IPS-NIHi7 (cell line): ENCODE results near the gene HSF4.

Experiments
- DNase-seq: peaks from one replicate; pipeline ENCODE4 v3.0.0; 2012; ENCODE audit warnings: mixed read lengths; ENCODE audit errors: extremely low spot score

HSF4 gene

GRCh38 chr16:67200491-67200890, 35.9 kb downstream of the HSF4 start:
- DNase-seq: no peak

GRCh38 chr16:67201411-67202345, 37.1 kb downstream of the HSF4 start:
- no peak for DNase-seq

DNA sequence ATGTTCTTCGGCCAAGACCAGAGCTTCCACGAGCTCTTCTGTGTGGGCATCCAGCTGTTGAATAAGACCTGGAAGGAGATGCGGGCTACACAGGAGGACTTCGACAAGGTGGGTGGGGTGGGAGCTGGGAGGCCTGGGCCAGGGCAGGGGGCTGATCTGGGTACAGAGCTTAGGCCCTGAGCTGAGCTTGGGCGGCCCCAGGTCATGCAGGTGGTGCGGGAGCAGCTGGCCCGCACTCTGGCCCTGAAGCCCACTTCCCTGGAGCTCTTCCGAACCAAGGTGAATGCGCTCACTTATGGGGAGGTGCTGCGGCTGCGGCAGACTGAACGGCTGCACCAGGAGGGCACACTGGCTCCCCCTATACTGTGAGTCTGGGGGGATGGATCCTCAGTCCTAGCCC, 37.9 kb downstream of the HSF4 start:
- DNase-seq: no peak

DNA sequence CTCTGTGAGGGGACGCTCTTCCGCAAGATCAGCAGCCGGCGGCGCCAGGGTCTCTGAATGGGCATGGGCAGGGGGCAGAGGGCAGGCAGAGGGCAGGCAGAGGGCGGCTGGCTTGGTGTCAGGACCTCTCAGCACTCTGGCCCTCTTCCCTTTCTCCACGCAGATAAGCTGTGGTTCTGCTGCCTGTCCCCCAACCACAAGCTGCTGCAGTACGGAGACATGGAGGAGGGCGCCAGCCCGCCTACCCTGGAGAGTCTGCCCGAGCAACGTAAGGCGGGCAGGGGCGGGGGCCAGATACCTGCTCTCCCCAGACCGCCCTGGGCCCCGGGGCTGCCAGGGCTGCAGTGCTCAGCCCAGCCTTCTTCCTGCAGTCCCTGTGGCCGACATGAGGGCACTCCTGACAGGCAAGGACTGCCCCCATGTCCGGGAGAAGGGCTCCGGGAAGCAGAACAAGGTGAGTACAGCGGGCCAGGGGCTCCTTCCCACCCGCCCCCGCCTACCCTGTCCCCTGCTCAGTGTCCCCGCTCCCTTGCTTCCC, 38.5 kb downstream of the HSF4 start:
- no peak for DNase-seq

DNA sequence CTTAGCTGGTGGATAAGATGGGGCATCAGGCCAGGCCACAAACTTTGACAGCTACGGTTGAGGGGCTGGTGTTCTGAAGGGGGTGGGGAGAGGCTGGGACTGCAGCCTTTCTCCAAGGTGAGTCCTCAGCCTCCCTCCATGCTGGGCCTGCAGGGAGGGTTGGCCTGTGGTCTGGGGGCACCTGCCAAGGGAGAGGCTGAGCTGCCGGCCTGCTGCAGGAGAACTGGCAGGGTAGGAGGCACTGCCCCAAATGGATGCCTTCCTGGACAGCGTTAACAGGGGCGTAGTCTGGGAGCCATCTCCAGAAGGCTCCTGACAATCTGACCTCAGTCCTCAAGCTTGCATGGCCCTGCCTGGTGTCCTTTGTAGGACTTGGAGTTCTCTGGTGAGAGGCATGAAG, 39.5 kb downstream of the HSF4 start:
- no peak for DNase-seq

DNA sequence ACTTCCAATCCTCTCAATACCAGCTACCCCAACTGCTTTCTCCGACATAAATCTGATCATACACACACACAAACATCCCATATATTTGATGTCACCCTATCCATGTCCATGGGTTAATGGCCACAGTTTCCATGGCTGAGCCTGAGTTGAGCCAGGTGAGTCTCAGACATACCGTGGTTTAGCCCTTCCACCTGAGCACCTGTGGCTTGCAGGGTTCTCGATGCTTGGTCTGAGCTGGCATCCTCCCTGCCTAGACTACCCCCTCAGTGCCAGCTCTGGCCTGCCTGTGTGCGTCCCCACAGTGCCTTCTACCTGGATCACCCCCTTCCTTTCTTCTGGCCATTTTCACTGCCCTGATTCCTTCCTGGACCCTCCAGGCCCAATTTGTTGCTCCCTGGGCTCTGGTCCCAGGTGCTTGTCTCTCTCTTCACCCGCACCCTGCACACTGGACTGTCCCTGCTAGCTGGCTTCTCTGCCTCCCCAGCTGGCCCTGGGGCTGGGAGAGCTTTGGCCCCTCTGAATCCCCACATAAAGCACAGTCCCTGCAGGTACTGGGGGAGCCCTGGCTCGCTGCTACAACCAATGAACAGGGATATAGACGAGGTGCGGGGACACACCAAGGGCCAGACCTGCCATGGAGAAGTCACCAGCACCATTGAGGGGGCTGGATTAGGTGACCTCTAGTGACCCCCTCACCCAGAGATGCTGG, 41.7 kb downstream of the HSF4 start:
- DNase-seq: no peak

- no peak for DNase-seq
Measured at GRCh38 chr16:67206838-67207248, 42.3 kb downstream of the HSF4 start.

DNA sequence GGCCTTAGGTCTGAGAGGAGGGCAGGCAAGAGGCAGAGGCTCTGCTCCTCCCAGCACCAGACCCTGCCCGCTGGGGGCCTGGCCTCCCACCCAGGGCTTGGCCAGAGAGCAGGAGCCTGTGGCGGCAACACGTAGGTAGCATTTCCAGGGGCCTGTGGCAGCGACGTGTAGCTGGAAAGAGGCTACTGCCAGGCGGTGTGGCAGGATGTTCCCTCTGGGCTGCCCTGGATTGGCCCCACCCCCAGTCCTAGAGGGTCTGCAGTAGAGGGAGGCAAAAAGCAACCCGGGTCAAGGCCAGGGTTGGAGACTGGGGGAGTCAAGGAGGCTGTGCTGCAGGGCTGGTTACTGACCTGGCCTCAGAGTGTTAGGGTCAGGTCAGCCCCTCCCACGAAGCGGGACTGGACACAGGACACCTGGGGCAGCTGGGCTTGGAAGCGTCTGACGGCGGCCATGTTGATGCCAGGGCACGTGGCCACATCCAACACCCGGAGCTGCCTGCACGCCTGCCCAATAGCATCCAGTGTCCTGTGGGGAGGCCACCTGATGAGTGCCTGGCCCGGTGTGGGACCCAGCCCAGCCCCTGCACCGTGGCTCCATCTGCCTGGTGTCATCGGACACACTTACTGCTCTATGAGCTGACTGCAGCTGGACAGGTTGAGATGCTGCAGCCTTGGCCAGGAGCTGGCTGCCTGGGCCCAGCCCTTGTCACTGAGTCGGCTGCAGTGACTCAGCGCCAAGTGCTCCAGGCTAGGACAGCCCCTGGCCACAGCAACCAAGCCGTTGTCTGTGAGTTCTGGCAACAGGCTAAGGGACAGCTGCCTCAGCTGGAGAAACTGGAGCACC, 42.9 kb downstream of the HSF4 start:
- DNase-seq: peak; percentile 19

- no peak for DNase-seq
Measured at GRCh38 chr16:67208154-67208896, 43.8 kb downstream of the HSF4 start.

GRCh38 chr16:67209565-67209964, 45.0 kb downstream of the HSF4 start:
- DNase-seq: no peak

DNA sequence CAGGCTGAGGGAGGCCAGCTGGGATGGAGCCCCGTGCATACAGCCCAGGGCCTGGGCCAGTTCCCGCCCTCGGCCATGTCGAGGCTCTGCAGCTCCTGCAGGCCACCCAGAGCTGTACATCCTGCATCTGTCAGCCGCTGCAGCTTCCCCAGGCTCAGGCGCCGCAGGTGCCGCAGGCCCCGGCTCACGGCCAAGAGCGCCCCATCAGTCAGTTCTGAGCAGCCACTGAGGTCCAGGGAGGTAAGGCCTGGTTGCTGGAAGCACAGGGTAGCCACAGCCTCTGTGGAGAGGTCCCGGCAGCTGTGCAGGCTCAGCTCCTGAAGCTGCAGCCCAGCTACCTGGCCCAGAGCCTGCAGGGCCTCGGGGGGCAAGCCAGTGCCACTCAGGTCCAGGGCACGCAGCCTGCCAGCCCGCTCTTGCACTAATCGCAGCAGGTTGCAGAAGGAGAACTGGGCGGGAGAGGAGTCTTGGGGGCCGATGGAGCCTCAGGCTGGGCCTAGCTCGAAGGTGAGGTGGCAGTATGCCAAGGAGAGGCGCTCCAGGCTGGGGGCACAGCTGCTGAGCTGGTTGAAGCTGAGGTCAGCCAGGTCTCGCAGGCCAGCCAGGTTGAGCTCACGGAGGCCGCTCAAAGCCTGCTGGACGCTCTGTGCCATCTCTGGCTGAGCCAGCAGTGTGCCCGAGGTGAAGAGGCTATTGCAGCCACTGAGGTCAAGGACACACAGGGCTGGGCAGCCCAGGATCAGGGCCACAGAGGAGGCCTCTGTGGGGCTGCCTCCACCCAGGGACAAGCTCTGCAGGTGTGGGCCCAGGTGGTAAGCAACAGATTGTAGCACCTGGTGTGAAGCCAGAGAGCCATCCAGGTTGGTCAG, 45.8 kb downstream of the HSF4 start:
- DNase-seq: peak; percentile 22

DNA sequence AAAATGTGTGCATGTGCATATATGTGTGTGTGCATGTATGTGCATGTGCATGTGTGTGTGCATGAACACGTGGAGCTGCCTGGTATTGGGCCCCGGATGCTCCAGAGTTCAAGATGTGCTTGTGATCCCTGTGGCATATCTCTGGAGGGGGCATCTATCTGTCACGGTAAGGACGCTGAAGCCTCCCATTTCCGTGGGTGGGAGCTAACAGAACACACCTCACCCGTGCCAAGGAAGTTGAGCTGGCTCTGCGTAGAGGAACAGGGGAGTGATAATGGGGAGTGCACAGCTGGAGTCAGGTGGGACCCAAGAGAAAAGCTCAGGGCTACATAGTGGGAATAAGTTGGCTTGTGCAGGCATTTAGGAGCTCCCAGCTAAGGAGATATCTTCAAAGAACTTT, 47.1 kb downstream of the HSF4 start:
- no peak for DNase-seq

DNA sequence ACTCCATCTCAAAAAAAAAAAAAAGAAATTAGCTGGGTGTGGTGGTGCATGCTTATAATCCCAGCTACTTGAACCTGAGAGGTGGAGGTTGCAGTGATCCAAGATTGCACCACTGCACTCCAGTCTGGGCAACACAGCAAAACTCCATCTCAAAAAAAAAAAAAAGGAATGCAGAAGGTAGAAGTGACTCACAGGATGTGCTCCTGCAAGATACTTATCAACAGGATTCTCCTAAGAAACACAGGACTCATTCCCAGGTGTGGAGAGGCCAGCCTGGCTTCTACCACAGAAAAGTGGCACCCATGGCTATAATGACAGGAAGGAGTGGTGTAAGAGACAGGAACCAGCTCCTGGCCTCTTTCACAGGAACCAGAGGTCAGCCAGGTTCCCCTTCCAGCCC, 48.2 kb downstream of the HSF4 start:
- no peak for DNase-seq

GRCh38 chr16:67213197-67214019, 48.9 kb downstream of the HSF4 start:
- no peak for DNase-seq

DNA sequence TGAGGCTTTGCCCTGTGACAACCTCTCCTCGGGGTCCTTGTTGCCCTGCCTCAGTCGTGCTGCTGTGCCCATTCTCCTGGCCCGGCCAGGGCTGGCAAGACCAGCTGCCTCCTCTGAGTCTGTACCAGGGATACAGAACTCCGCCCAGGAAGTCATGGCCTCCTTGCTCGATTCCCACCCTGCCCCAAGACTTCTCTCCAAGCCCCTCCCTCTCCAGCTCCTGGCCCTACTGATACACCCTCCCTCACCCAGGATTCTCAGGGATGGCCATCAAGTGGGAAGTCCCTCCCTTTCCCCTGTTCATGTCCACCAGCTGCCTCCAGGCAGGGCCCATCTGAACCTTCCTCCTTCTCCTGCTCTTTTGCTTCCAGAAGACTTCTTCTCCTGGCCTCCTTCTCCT, 51.2 kb downstream of the HSF4 start:
- peak; percentile 36 for DNase-seq

DNA sequence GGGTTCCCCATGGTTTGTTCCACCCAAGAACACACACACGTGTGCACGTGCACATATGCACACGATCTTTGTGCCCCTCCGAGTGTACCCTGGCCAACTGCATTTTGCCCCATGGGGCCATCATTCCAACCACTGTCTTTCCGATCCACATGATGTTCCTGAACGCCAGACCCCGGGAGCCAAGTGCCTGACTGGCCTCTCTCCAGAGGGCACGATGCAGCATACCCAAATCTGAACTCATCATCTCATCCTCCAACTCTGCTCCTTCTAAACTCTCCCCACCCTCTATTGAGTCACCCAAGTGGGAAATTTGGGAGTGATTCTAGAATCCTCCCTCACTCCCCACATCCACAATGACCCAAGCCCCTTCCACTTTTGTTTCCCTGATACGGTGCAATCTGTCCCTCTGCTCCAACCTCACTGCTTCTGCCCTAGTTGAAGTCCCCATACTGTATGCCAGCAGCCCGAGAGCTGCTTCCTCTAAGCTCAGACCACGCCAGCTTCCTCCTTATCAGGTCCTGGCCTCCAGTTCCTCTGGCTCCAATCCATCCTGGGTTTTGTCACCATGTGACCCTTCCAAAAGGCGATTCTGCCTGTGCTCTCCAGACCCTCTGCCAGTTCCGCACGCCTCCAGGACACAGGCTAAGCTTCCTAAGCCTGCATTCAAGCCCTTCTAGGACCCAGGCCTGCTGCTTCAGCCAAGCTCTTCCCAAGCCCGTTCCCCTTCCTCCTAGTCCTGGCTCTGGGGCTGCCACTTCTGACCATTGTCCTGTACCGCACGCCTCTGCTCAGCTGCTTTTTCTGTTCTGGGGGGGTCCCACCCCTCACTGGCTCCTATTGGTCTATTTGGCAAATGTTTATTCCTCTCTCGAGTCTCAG, 52.3 kb downstream of the HSF4 start:
- no peak for DNase-seq
